Measurements from ENCODE around the gene NOXA1. TPM values are rescaled to one million over a fixed set of nuclear protein-coding genes. Genes with fewer than 3 reads are reported as not detected.

Gene NOXA1
- total and polyA plus RNA-seq, 2 of the 8 experiments (the other 6 are each of a cell fraction or from before 2014, with no cell fraction given), result 0.34 to 0.91 TPM

GRCh38 chr9:137416006-137416562 lies 7.1 kb upstream of the NOXA1 start:
- 84% methylated on average over 14 of the region's 23 CpGs; no CpG with 5 or more reads in 1 of the 2 experiments for WGBS, 2 experiments (ENCODE audit: extremely low coverage in 1 of 2, insufficient coverage in 1 of 2, insufficient read length in 1 of 2, insufficient replicate concordance in 2 of 2, low coverage in 1 of 2, low lambda C conversion rate in 2 of 2, missing lambda C conversion rate in 1 of 2)

More at GRCh38 chr9:137416006-137416562, 7.1 kb upstream of the NOXA1 start:
- H3K14ac ChIP-seq (ENCODE audit: insufficient read length), result no peak overlapping the region
- H3K79me2 ChIP-seq (ENCODE audit: control insufficient read depth in 1 of 2, insufficient read depth in 2 of 2, low read length in 2 of 2), result no peaks in the 10 kb centered on the region
- no peak overlapping the region for H3K18ac ChIP-seq (ENCODE audit: extremely low read depth, low read length)
- no peak overlapping the region for H3K9ac ChIP-seq (replicated peaks in 1 of 4; ENCODE audit: extremely low read depth in 1 of 4, low read depth in 3 of 4, low read length in 3 of 4)
- no peak overlapping the region for H2BK5ac ChIP-seq (ENCODE audit: low read depth, low read length)
- H2AK5ac ChIP-seq (ENCODE audit: low read depth, low read length), result no peak overlapping the region
- peaks cover 0 to 5% (median 0%) of the 10 kb centered on the region in 4 experiments; a peak in 3 of 7 replicates for H3K4me1 ChIP-seq (replicated peaks in 1 of 4; ENCODE audit: control insufficient read depth in 3 of 4, insufficient read depth in 4 of 4, low read length in 3 of 4)
- H3K56ac ChIP-seq (replicated peaks; ENCODE audit: insufficient read length, low read depth, low read length), result no peak overlapping the region
- H2BK15ac ChIP-seq (ENCODE audit: low read length), result no peak overlapping the region
- peaks cover 11% of the 10 kb centered on the region for H3K79me1 ChIP-seq (ENCODE audit: low read depth, low read length)
- no peak overlapping the region for H4K91ac ChIP-seq (replicated peaks; ENCODE audit: insufficient read length, low read length)
- CTCF ChIA-PET (ENCODE audit: partially characterized antibody), result interaction anchor here (1.2 to 1.4 kb wide), 3 partner anchors 8 to 129 kb away, joined by 3 to 5 read pairs (median 4); partner anchors contain the start of gene NRARP
- H2BK120ac ChIP-seq (replicated peaks; ENCODE audit: low read depth, low read length), result no peak overlapping the region
- no peaks in the 10 kb centered on the region for H3K36me3 ChIP-seq (ENCODE audit: control insufficient read depth in 2 of 4, insufficient read depth in 4 of 4, low read length in 3 of 4)
- no peak for DNase-seq (ENCODE audit: low read depth in 1 of 2, low spot score in 2 of 2)
- peaks cover 0 to 3% of the 10 kb centered on the region in 2 experiments for H4K20me1 ChIP-seq (replicated peaks in 1 of 2; ENCODE audit: control insufficient read depth in 1 of 2, insufficient read depth in 2 of 2, low read length in 2 of 2)
- no peak for FAIRE-seq
- H4K8ac ChIP-seq (ENCODE audit: extremely low read depth, insufficient read depth, low read length), result no peak overlapping the region; the same call in 1 of the 2 replicates
- H2BK12ac ChIP-seq (ENCODE audit: low read depth, low read length), result no peak overlapping the region
- H3K4me2 ChIP-seq (ENCODE audit: insufficient read depth in 1 of 2, low read depth in 2 of 2, low read length in 2 of 2), result no peak overlapping the region
- no peaks in the 10 kb centered on the region for H3K27me3 ChIP-seq (replicated peaks in 1 of 4; ENCODE audit: control insufficient read depth in 3 of 4, extremely low read depth in 1 of 4, insufficient read depth in 3 of 4, low read length in 3 of 4)
- no peak overlapping the region for H3K4ac ChIP-seq (replicated peaks; ENCODE audit: insufficient read length, low read depth, low read length)
- no peak overlapping the region for H3K23ac ChIP-seq (ENCODE audit: insufficient read length)
- no peak overlapping the region for H3K27ac ChIP-seq (ENCODE audit: low read depth, low read length)
- H4K5ac ChIP-seq (ENCODE audit: insufficient read length, low read depth, low read length), result no peak overlapping the region
- H3K23me2 ChIP-seq (ENCODE audit: low read depth, low read length), result no peaks in the 10 kb centered on the region
- no peaks in the 10 kb centered on the region for H3K9me3 ChIP-seq (ENCODE audit: insufficient read depth in 2 of 2, low read depth in 1 of 2, low read length in 1 of 2)
- POLR2A ChIA-PET (ENCODE audit: partially characterized antibody), result no interaction called here
- H2AFZ ChIP-seq (ENCODE audit: low read length), result no peak overlapping the region
- H2BK20ac ChIP-seq (ENCODE audit: low read length), result no peak overlapping the region
- H3K4me3 ChIP-seq (ENCODE audit: extremely low read depth in 1 of 4, insufficient read depth in 2 of 4, low read depth in 3 of 4, low read length in 4 of 4), result no peak overlapping the region
- TF ChIP-seq TCF12 (IDR thresholded peaks at IDR 0.05; ENCODE audit: low read depth, low read length), result no peak
- TF ChIP-seq YY1 (IDR thresholded peaks at IDR 0.05; ENCODE audit: low read depth, low read length), result no peak
- TF ChIP-seq SUZ12 (IDR thresholded peaks at IDR 0.05; ENCODE audit: low read length), result no peak
- TF ChIP-seq POLR2A (IDR thresholded peaks at IDR 0.05; ENCODE audit: control extremely low read depth in 1 of 2, low read depth in 2 of 2, low read length in 2 of 2), result no peak
- no peak for TF ChIP-seq BACH1 (IDR thresholded peaks at IDR 0.05; ENCODE audit: low read length)
- TF ChIP-seq BCL11A (IDR thresholded peaks at IDR 0.05; ENCODE audit: low read depth in 2 of 2, low read length in 2 of 2), result no peak
- no peak for TF ChIP-seq PHF8 (conservative IDR thresholded peaks at IDR 0.05; ENCODE audit: low read depth, low read length)
- TF ChIP-seq TBP (IDR thresholded peaks at IDR 0.05; ENCODE audit: low read depth, low read length), result no peak
- TF ChIP-seq KDM1A (IDR thresholded peaks at IDR 0.05; ENCODE audit: borderline replicate concordance, low read length), result no peak
- no peak for TF ChIP-seq NANOG (IDR thresholded peaks at IDR 0.05; ENCODE audit: insufficient read depth, low read depth, low read length, poor library complexity, severe bottlenecking)
- TF ChIP-seq ATF2 (IDR thresholded peaks at IDR 0.05; ENCODE audit: low read length), result no peak
- TF ChIP-seq SP2 (IDR thresholded peaks at IDR 0.05; ENCODE audit: low read length), result no peak
- TF ChIP-seq KDM4A (IDR thresholded peaks at IDR 0.05; ENCODE audit: low read depth, low read length, severe bottlenecking), result no peak
